ENCODE results near the gene HSF5. TPM values are rescaled to one million over a fixed set of nuclear protein-coding genes. Genes with fewer than 3 reads are reported as not detected.
"Not testable (repeated sequence)": the region's sequence is repeated elsewhere in the genome, so short reads cannot be mapped to it uniquely, and the experiment has no call there.

HSF5 gene
- total RNA-seq, 1 donor from 2014 or later, result under 0.01 TPM

GRCh38 chr17:58481798-58482197 lies 6.4 kb downstream of the HSF5 start:
- not testable (repeated sequence) for DNase-seq

GRCh38 chr17:58480090-58480489 lies 8.1 kb downstream of the HSF5 start:
- DNase-seq, result no peak

GRCh38 chr17:58476812-58477211 lies 11.4 kb downstream of the HSF5 start:
- no peak for DNase-seq

GRCh38 chr17:58475985-58476384 lies 12.2 kb downstream of the HSF5 start:
- no peak for DNase-seq

- DNase-seq, result no peak
Observed at GRCh38 chr17:58470356-58470755, 17.9 kb downstream of the HSF5 start.

GRCh38 chr17:58468944-58469343 lies 19.3 kb downstream of the HSF5 start:
- DNase-seq, result no peak

GRCh38 chr17:58455491-58455890 lies 32.7 kb downstream of the HSF5 start:
- no peak for DNase-seq

GRCh38 chr17:58452738-58453137 lies 35.5 kb downstream of the HSF5 start:
- no peak for DNase-seq

- DNase-seq, result peak; percentile 6
Observed at GRCh38 chr17:58447039-58447975, 40.9 kb downstream of the HSF5 start.

GRCh38 chr17:58446086-58446485 lies 42.1 kb downstream of the HSF5 start:
- DNase-seq, result no peak

- no peak for DNase-seq
Observed at GRCh38 chr17:58436805-58437239, 51.4 kb downstream of the HSF5 start.

GRCh38 chr17:58436245-58436644 lies 52.0 kb downstream of the HSF5 start:
- no peak for DNase-seq

GRCh38 chr17:58432806-58433573 lies 55.2 kb downstream of the HSF5 start:
- DNase-seq, result no peak

GRCh38 chr17:58427807-58428206 lies 60.4 kb downstream of the HSF5 start:
- DNase-seq, result no peak

- no peak for DNase-seq
Observed at GRCh38 chr17:58421711-58422110, 66.5 kb downstream of the HSF5 start.

- no peak for DNase-seq
Observed at GRCh38 chr17:58420827-58421226, 67.4 kb downstream of the HSF5 start.

GRCh38 chr17:58417300-58418092 lies 70.7 kb downstream of the HSF5 start, which contains the start of gene RNF43:
Gene RNF43, minus strand, starts transcription at chr17:58417534. Its CDS starts 1,957 bp downstream, at chr17:58415577.
- peak; percentile 81 for DNase-seq

- DNase-seq, result no peak
Observed at GRCh38 chr17:58416937-58417299, 71.3 kb downstream of the HSF5 start.

- no peak for DNase-seq
Observed at GRCh38 chr17:58416396-58416795, 71.8 kb downstream of the HSF5 start.

- DNase-seq, result no peak
Observed at GRCh38 chr17:58415371-58416055, 72.7 kb downstream of the HSF5 start.

GRCh38 chr17:58414596-58414997 lies 73.6 kb downstream of the HSF5 start:
- DNase-seq, result no peak

GRCh38 chr17:58413684-58414083 lies 74.5 kb downstream of the HSF5 start:
- no peak for DNase-seq
